Large intestine (tissue), 3 donors: ENCODE results near the gene GALNT5. TPM values are rescaled to one million over a fixed set of nuclear protein-coding genes. Genes with fewer than 3 reads are reported as not detected.
A peak's percentile ranks its signal among the peaks of the same experiment; 100 is the strongest.

Source experiments
- DNase-seq, 2 donors: peaks; one replicate each; pipeline versions ENCODE4 v3.0.0 to v3.0.0-alpha.2; 2013
- H3K27ac ChIP-seq: one replicate; pipeline ENCODE4 v1.5.1; 2013; ENCODE audit warnings: low read length
- H3K27me3 ChIP-seq: 2 replicates; pipeline ENCODE4 v1.6.1; 2013; ENCODE audit warnings: low read length; ENCODE audit not compliant: control insufficient read depth, insufficient read depth
- H3K36me3 ChIP-seq: 2 replicates; pipeline ENCODE4 v1.6.1; 2013; ENCODE audit warnings: low read length; ENCODE audit not compliant: control insufficient read depth, insufficient read depth
- H3K4me1 ChIP-seq: one replicate; pipeline ENCODE4 v1.6.1; 2013; ENCODE audit warnings: low read length; ENCODE audit not compliant: control insufficient read depth, insufficient read depth
- H3K4me3 ChIP-seq: one replicate; pipeline ENCODE4 v1.5.1; 2013; ENCODE audit warnings: low read length
- H3K9me3 ChIP-seq: one replicate; pipeline ENCODE4 v1.6.1; 2013; ENCODE audit warnings: mild to moderate bottlenecking, low read depth, low read length, moderate library complexity; ENCODE audit not compliant: control insufficient read depth
- WGBS: methylation state at CpG from one replicate; pipeline ENCODE4 v1.1.5; 2013; ENCODE audit warnings: low lambda C conversion rate; ENCODE audit not compliant: insufficient coverage; 5-methylcytosine and 5-hydroxymethylcytosine counted together
- polyA plus RNA-seq: library from polyadenylated mRNA; unstranded; fragments of 120-200 nt; gene quantifications from one replicate; pipeline ENCODE4 v1.2.1, GENCODE V29; 2013

Gene GALNT5
- polyA plus RNA-seq, 1 donor = 14.3 TPM

DNA sequence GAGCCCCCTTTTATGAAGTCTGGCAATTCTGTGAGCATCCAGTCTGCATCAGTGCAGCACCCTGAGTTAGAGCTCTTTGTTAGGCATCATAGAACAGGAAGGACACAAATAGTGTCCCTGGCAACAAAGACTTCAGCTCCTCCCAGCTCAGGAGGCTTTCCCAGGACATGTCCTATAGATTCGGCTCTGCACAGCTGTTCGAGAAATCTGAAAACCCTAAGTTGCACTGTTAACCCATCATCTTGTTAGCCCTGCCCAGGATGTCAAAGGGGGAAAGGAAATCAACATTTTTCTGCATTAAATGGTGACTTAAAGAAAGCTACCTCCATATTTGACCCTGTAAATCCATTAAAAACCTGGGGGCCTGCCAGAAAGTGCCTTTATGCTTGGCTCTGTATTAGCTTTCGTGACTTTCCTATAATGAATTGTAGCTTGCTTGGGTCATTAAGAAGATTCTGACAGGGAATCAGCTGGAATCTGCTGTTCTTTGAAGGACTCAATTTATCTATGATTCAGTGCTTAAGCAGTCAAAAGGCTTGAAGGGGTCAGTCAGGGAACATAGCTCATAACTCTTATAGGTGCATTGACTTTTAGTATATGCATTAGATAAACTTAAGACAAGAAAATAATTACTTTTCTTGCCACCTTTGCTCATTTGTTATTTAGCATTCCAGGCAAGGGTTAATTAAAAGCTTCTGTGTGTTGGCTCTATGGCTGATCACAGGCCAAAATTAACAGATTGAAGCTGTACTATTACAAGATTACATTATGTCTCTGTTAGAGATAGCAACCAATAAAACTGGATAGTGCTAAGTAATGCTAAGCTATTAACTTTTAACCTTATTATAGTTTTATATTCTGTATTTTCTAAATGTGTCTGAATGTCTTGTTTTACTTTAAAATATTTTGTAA lies 47.6 kb downstream of the GALNT5 start:
- Histone ChIP-seq H3K9me3 (no peaks in the 10 kb centered on the region), H3K4me3 (no peak overlapping the region), H3K4me1 (peaks cover 7% of the 10 kb centered on the region), H3K36me3 (no peaks in the 10 kb centered on the region), H3K27ac (no peak overlapping the region), H3K27me3 (no peaks in the 10 kb centered on the region)
- no CpG with 5 or more reads among the region's 3 CpGs for WGBS
- DNase-seq = peak in 1 of 2 donors; percentile 8

DNA sequence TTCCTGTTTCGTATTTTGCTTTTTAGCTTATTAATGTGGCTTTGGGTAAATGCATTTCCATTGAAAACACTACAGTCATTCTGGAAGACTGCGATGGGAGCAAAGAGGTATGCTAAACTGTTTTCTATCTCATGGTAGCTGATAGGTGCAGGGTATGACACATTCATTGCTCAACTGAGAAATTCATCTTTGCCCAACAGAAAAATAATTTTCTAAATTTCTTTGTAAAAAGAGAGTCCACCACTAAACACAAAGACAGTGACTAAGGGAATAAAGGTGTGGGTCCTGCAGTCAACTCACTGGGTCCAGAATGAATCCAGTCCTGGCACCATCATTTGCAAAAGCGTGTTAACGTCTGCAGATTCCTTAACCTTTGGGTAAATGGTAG lies 48.2 kb downstream of the GALNT5 start:
- DNase-seq = no peak
- no peak overlapping the region for H3K4me3 ChIP-seq
- H3K36me3 ChIP-seq = no peaks in the 10 kb centered on the region
- H3K27me3 ChIP-seq = no peaks in the 10 kb centered on the region
- H3K4me1 ChIP-seq = peaks cover 7% of the 10 kb centered on the region
- 100% methylated on average over 1 of the region's 4 CpGs for WGBS
- no peaks in the 10 kb centered on the region for H3K9me3 ChIP-seq
- no peak overlapping the region for H3K27ac ChIP-seq

DNA sequence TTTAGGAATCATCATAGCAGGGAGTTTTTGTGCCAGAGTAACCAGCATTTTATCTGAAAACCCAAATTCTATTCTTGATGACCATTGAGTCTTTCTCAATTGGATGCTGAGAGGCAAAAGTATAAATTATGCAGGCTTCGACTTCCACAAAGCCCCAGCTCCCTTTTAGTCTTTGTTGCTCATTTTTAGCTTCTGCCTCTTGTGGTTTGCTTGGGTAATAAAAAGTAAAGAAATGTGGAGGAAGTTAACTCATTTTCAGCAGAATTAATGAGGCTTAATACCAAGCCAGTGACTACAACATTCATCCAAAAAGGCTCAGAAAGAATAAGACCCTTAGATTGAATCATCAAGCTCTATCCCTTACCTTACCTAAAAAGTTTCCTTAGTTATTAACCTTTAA lies 49.5 kb downstream of the GALNT5 start:
- no peak overlapping the region for H3K4me3 ChIP-seq
- WGBS = no CpG with 5 or more reads among the region's 1 CpG
- H3K4me1 ChIP-seq = peaks cover 3% of the 10 kb centered on the region
- H3K27ac ChIP-seq = no peak overlapping the region
- H3K36me3 ChIP-seq = no peaks in the 10 kb centered on the region
- H3K9me3 ChIP-seq = no peaks in the 10 kb centered on the region
- H3K27me3 ChIP-seq = no peaks in the 10 kb centered on the region
- DNase-seq = no peak

DNA sequence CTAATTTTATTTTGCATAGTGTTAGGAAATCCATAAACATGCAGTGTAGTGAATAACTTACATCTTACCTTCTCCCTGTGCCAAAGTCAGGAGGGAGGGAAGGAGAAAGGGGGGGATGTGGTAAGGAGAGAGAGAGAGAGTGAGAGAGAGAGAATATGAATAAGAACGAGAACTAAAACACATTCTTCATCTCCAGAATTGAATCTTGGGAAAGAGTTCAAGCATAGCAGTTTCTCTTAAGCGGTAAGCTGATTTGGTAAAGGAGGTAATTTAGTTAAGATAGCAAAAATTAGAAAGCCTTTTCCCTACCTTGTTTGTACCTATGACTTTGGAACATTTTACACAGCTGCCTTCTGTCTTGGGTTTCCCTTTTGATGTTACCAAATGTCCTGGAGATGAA lies 52.4 kb downstream of the GALNT5 start:
- no peaks in the 10 kb centered on the region for H3K9me3 ChIP-seq
- H3K4me1 ChIP-seq = no peaks in the 10 kb centered on the region
- DNase-seq = no peak
- H3K36me3 ChIP-seq = no peaks in the 10 kb centered on the region
- H3K4me3 ChIP-seq = no peak overlapping the region
- no peak overlapping the region for H3K27ac ChIP-seq
- 67% methylated on average over 1 of the region's 2 CpGs for WGBS
- no peaks in the 10 kb centered on the region for H3K27me3 ChIP-seq

DNA sequence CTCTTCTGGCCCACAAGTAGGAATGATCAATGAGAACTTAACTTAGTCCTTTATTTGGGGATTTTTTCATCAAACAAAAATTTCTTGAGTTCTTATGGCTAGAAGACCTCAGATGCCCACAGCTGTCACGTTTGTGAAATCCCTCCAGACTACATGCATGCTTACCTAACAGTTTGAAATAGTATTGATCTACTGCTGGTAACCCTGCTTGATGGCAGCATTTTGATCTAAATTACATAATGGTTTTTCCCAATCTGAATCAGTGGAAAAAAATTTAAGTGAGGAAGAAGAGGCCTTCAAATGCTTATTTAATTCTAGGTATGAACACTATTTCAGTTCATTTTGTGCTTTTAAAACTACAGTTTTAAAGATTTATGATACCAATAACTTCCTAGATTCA lies 54.2 kb downstream of the GALNT5 start:
- no peak for DNase-seq
- Histone ChIP-seq H3K27me3 (no peaks in the 10 kb centered on the region), H3K9me3 (no peaks in the 10 kb centered on the region), H3K4me3 (no peak overlapping the region), H3K27ac (no peak overlapping the region), H3K4me1 (no peaks in the 10 kb centered on the region), H3K36me3 (no peaks in the 10 kb centered on the region)
- WGBS = 60% methylated on average over 1 of the region's 1 CpG

DNA sequence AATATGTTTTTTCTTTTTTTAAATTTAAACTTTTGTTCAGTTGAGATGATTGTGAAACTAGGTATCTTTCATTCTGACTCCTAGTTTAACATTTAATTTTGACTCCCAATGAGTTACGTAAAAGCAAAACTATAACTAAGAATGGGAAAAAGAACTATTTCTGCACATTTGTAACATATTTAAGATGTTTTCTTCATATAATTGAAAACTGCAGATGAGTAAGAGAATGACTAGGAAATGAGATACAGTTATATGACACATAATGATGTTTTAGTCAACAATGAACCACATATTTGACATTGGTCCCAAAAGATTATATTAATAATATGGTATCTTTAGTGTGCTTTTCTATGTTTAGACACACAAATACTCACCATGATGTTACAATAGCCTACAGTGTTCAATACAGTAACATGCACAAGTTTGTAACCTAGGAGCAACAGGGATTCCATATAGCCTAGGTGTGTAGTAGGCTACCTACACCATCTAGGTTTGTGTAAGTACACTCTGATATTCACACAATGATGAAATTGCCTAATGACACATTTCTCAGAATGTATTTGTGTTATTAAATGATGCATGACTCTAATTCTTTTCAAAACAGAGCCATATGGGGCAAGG lies 55.5 kb downstream of the GALNT5 start:
- no CpG with 5 or more reads among the region's 1 CpG for WGBS

DNA sequence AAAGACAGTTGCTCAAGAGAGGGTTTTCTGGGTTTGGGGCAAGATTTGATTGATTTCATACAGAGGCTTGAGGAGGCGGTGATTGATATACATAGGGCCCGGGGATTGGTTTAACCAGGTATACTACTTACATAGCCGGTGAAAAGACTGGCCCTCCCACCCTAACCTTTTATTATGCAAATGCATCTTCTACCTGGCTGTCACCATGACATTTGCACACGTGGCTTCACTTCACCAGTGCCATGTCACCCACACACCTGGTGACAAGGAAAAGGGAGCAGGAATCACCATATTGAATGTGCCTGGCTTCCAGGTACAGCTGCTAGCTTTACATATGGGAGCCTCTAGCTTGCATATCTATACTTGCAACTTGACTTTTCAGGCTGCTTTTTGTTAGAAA lies 58.4 kb downstream of the GALNT5 start:
- no CpG with 5 or more reads among the region's 4 CpGs for WGBS
- H3K9me3 ChIP-seq = no peaks in the 10 kb centered on the region
- no peak for DNase-seq

More for the DNA sequence above, 55.5 kb downstream of the GALNT5 start:
- Histone ChIP-seq H3K27ac (no peak overlapping the region), H3K27me3 (no peaks in the 10 kb centered on the region), H3K4me3 (no peak overlapping the region), H3K36me3 (no peaks in the 10 kb centered on the region), H3K4me1 (no peaks in the 10 kb centered on the region), H3K9me3 (no peaks in the 10 kb centered on the region)
- DNase-seq = no peak

DNA sequence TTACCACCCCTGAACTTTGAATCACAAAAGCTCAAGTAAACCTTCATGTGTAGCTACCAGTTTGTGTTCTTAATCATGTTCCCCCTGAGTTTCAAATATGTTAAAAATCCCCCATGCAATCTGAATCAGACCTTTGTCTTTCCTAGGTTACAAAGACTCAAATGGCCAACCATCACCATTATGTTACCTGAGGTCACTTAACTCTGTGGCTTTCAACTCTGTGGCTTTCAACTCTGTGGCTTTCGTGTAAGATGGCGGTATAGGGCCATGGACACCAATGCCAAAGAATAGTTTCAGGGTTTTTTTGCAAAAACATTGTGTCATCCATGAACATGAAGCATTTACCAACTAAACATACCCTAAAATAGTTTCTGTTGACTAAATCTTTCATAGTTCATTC lies 61.4 kb downstream of the GALNT5 start:
- Histone ChIP-seq H3K27ac (no peak overlapping the region), H3K4me3 (no peak overlapping the region), H3K4me1 (peaks cover 2% of the 10 kb centered on the region), H3K9me3 (no peaks in the 10 kb centered on the region), H3K27me3 (no peaks in the 10 kb centered on the region), H3K36me3 (no peaks in the 10 kb centered on the region)
- no peak for DNase-seq
- no CpG with 5 or more reads among the region's 2 CpGs for WGBS

More for the DNA sequence above, 58.4 kb downstream of the GALNT5 start:
- no peak overlapping the region for H3K27ac ChIP-seq
- H3K4me3 ChIP-seq = no peak overlapping the region
- no peaks in the 10 kb centered on the region for H3K4me1 ChIP-seq
- no peaks in the 10 kb centered on the region for H3K36me3 ChIP-seq
- no peaks in the 10 kb centered on the region for H3K27me3 ChIP-seq

DNA sequence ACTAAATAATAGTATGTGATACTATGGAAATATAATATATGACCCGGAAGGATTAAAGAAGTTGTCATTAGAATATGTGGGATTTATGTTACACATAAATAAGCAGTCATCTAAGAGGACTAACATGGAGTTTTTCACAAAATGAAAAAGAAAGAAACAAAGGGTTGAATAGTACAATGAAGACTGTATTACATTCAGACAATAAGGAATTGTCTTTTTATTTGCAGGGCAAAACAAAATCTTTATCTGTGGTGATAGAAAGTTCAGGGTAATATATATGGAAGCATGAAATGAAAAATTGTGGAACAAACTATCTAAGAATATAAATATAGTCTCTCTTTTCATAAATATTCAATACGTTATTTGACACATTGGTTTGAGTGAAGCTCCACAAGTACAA lies 62.3 kb downstream of the GALNT5 start:
- no peaks in the 10 kb centered on the region for H3K27me3 ChIP-seq
- H3K36me3 ChIP-seq = no peaks in the 10 kb centered on the region
- H3K4me1 ChIP-seq = peaks cover 2% of the 10 kb centered on the region
- H3K27ac ChIP-seq = no peak overlapping the region
- H3K4me3 ChIP-seq = no peak overlapping the region
- H3K9me3 ChIP-seq = no peaks in the 10 kb centered on the region
- DNase-seq = no peak
- WGBS = 100% methylated on average over 2 of the region's 2 CpGs

DNA sequence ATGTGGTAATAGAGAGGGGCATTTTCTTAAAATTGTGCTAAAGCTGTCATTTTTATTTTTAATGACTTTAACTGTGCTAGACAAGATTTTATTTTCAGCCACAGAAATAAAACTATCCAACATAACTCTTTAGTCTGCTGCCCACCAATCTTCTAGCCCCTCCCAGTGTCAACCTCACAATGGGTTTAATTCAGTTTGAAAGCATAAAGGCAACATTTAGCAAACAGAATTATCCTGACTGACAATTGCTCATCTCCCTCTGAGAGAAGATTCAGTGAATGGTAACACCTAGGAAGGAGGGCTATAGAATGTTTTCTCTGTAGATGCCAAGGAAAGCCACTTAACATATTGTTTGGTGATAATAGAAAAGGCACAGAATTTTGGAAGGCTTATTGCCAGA lies 62.9 kb downstream of the GALNT5 start:
- Histone ChIP-seq H3K36me3 (no peaks in the 10 kb centered on the region), H3K27ac (no peak overlapping the region)

More for the DNA sequence above, 62.9 kb downstream of the GALNT5 start:
- H3K4me3 ChIP-seq = no peak overlapping the region
- no peak for DNase-seq
- H3K27me3 ChIP-seq = no peaks in the 10 kb centered on the region
- H3K9me3 ChIP-seq = no peaks in the 10 kb centered on the region
- H3K4me1 ChIP-seq = peaks cover 2% of the 10 kb centered on the region
